Endothelial cell of hepatic sinusoid (primary cell): ENCODE results near the gene CYTH1.

Experiments used
- in situ Hi-C: cut with HindIII; loops from 2 replicates; pipeline ENCODE4 v1.10.0; 2017; ENCODE audit warnings: low sequenced_read_pairs

Gene CYTH1

DNA sequence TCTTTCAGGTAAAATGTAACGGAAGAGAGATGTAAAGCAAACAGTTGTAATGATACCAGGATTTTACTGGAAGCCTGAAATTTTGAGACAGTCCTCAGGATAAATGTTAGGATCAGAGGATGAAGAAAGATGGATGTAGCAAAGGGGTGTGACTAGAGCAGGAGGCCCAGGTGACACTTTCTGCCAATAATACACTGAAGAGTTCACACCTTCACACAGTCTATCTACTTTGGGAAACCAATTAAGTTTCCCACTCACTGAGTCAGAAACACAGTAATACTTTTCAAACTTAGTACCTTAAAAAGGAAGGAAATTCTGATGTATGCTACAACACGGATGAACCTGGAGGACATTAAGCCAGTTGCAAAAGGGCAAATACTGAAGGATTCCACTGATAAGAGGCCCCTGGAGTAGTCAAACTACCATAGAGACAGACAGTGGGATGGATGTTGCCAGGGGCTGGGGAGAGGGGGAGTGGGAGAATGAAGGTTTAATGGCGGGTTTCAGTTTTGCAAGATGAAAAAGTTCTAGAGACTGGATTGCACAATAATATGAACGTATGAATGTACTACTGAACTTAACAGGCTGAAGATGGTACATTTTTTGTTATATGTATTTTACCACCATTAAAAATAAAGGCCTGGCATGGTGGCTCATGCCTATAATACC is 62.3 kb downstream of the CYTH1 start:
- in situ Hi-C loops: no loop called here

DNA sequence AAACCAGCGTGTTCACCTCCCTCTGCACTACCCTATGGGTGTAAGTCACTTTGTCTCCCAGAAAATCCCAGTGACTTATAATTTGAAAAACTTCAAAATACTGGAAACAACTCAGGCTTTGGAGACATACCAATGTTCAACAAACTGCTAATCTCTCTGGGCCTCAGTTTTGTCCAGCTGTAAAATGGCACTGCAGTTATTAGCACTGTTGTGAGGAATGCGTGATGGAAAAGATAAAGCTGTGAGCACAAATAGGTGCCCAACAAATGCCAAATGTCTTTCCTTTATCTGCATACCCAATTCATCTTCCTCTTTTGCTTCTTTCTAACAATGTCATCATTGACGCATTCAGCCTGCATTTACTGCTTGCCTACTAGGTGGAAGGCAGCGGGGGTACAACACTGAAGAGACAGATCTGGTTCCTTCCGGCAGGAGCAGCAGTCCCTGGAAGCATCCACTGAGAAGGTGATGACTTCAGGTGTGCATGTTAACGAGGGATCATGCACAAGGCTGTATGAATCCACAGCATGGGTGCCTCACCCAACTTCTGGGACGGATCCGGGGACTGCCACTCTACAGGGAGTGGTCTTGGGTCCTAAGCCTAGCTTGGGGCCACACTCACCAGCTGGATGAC is 63.4 kb downstream of the CYTH1 start:
- in situ Hi-C loops: no loop called here

DNA sequence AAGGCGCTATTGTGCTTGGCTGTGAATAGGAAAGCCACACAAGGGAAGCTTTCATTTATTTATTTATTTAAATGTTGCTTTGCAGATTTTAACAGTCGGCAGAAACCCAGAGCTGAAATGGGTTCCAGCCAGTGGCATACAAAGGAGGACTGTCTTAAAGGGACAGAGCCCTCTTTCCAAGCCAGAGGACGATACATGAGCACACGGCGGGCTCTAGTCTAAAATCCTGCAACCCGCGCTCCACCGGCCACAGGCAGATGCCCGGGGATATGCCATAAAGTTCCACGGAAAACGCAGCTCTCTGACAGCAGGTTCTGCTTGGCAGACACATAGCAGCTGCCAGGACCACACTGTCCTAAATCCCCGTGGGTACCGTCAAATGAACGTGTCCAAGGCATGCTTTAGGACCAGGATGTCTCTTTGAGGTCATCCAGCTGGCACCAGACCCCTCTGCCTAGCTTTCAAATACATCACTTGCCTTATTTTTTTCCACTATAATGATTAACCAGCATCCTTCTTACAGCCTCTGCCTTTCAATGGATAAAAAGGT is 64.6 kb downstream of the CYTH1 start:
- in situ Hi-C loops: no loop called here

DNA sequence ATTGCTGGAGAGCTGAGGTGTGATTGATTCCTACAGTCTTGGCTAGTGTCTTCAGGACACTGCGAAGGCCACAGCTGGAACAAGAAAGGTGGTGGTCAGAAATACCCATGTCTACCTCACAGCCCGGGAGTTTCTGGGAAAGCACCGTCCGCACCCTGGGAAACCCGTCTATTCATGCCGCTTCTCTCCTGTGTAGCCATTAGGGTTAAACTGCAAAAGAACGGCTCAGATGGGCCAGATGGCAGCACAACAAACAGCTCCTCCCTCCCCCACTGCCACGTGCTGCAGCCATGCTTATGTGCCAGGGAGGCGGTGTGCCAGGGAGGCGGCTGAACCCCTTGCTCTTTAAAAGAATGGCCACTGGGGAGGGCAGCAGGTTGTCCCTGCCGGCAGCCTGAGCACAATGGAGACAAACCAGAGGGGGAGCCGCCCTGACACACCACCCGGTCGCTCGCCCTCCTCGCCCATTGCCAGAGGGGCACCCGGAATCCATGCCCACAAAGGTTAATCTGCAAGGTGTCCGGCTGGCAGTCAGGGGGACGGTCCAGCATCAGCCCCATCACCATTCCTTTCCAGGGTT is 65.2 kb downstream of the CYTH1 start:
- in situ Hi-C loops: no loop called here

DNA sequence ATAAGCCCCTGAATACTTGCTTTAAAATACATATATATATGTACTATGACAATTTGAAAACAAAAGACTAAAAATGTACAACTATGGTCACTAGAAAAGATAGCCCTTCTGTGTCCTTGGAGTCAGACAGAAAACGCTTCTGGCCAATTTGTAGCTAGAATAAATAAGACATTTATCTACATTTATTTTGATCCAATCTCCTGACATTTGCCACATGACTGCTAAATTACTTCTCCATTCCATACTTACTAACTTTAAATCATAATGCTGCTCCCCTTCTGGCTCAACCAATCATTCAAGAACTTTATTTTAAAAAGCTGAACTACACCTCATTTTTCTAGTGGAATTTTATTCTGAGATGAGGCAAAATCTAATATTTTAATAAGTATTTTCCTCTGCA is 65.8 kb downstream of the CYTH1 start:
- in situ Hi-C loops: no loop called here

DNA sequence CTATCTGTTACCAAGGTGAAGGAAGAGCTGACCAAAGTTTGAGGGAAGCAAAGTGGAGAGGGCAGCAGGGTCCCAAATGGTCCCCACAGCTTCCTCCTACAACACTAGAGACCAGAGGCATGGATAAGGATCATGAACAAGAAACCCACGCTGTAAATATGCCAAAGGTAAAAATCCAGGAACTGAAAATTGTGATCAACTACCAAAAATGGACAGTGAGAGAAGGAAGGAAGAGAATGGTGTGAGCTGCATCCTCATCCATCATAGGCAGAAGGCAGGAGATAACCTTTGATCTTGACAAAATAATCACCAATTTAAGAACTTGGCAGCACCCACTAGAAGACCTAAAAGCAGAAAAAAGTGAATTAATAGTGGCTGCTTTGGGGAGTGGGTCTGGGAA is 66.2 kb downstream of the CYTH1 start:
- in situ Hi-C loops: no loop called here

DNA sequence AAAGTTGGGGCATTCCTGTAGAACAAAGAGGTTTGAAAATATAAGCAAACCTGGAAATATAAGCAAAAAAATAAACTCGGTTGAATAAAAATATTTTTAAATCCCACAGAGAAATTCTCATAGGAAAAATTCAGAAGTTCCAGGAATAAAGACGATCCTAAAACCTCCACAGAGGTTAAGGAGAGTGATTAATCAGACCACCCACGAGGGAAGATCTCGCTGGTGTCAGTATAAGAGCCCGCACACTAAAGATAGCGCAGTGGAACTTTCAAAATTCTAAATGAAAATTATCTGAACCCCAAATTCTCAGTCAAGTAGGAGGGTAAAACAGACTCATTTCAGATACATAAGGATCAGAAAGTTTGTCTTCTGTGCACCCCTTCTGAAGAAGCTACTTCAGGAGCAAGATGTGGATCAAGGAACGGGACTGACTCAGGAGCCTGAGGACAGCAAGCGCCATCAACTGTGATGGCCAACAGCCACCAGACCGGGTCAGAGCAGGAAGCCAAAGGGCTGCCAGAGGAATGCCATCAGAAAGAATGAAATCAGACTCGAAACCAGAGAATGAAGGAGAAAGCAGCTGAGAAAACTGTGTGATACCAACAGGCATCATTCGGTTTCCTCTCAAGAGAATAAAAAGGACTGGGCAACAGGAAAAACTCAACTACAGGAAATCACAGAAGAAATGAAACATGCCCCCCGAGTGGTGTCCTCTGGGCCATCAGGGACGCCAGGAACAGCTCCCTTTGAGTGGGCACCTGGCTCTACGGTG is 66.9 kb downstream of the CYTH1 start:
- in situ Hi-C loops: no loop called here

DNA sequence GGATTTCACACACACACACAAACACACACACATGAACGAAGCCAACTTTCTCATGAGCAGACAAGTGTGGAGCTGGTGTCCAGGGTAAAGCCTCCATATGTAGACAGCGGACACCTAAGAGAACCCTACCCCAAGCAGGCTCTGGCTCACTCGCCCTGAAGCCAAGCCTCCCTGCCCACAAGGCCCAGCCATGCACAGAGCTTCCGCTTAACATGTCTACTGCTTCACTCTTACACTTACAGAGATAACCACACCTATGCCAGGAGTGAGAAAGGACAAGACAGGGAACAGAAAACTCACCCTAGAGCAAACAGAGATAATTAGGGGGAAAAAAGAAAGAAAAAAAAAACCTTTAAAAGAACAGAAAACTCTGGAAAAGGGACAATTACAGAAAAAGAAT is 67.5 kb downstream of the CYTH1 start:
- in situ Hi-C loops: no loop called here

DNA sequence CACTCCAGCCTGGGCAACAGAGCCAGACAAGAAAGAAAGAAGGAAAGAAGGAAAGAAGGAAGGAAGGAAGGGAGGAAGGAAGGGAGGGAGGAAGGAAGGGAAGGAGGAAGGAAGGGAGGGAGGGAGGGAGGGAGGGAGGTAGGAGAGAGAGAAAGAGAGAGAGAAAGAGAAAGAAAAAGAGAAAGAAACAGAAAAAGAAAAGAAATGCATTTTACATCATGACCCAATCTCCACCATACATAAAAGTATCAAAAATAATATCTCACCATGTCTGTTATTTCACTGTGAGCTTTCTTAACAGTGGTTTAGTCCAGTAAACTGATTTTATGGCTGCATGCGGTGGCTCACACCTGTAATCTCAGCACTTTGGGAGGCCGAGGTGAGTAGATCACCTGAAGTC is 70.0 kb downstream of the CYTH1 start:
- in situ Hi-C loops: no loop called here

DNA sequence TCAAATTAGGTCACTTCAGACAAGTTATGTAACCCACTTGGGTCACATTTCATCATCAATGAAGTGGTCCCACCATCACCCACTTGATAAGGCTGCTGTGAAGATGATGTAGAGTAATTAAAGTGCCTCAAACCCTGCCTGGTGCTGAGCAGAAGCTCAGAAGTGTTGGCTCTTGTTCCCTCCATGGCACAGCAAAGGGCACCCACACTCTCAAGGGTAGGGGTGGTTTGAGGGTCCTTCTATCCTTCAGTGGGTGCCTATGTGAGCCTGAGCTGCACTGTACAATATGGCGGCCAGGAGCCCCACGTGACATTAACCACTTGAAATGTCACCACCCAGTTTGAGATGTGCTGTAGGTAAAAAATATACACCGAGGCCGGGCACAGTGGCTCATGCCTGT is 71.5 kb downstream of the CYTH1 start:
- in situ Hi-C loops: no loop called here

DNA sequence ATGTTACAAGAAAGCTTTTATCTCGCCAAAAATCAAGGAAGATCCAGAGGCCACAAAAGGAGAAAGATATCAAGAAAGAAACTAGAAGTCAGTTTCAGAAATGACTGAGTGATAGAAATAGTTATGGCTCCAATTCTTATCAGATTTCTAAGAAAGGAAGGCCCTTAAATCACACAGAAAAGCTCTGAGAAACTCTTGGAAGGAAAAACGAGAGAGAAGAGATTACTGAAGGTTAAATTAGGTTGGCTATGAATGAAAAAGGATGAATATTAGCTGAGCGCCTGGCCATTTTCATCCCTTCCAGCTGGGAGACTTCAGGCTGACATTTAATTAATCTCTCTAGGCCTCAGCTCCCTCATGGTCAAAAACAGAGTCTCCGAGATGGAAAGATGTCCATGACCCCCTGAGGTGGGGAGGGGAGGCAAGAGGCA is 72.3 kb downstream of the CYTH1 start:
- in situ Hi-C loops: loop anchor here (5.0 to 10.0 kb wide), 3 partner anchors 95 to 227 kb away; no protein-coding TSS in a partner anchor

DNA sequence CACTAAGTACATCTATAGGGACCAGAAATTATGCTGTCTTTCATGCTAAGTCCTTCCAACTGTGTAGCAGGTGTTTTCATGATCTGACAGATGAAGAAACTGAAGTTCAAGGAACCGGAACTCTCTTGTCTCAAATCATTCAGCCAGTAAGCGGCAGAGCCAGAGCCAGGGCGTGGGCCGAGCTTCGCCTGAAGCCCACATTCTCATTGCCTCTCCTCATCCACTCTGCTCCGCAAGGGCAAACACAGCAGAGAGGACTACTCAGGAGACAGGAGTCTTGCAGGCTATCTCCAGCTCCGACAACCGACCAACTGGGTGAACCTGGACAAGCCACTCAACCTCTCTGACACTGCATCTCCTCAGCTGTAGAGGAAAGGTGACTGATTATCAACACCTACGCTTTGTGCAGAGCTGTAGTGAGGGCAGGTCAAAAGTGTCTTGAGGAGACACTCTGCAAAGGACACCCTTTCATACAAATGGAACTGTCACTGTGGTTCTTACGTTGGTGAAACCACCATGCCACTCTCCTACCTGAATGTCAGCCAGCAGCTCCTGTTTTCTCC is 72.9 kb downstream of the CYTH1 start:
- in situ Hi-C loops: loop anchor here (5.0 to 10.0 kb wide), 3 partner anchors 96 to 227 kb away; no protein-coding TSS in a partner anchor

DNA sequence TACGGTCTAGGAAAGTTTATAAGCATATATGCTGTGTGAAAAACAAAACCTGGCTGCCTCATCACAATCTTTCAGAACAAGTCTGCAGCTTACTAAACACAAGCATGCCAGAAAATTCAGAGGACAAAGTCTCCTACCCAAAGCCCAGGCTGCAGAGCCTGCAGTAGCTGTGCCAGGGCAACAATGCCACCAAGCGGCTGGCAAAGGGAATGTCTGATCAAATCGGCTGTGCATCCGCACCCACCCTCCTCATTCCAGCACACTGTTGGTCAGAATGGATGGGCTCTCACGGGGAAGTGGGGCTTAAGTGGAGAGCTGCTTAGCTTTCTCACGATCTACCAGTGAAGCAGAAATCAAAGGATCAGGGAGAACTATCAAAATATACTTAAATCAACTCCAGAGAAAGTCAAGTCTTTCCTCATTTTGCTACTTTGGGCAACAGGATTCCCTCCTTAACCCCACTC is 73.5 kb downstream of the CYTH1 start:
- in situ Hi-C loops: loop anchor here (5.0 to 10.0 kb wide), 3 partner anchors 96 to 226 kb away; no protein-coding TSS in a partner anchor

DNA sequence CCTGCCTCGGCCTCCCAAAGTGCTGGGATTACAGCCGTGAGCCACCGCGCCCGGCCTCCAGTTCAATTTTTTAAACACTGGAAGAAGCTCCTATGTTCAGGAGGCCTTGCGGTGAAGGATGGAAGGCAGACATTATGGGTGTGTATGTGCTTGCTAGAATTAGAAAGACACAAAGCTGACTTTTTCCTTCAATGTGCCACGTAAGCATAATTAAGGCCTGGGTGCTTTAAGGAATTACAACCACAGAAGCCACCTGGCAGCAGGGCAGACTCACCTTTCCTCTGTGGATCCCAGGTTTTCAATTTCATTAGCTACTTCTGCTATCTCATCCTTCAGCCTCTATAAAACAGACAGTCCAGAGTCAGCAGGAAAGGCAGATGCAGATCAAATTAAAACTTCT is 74.2 kb downstream of the CYTH1 start:
- in situ Hi-C loops: loop anchor here (5.0 to 10.0 kb wide), 3 partner anchors 97 to 226 kb away; no protein-coding TSS in a partner anchor

DNA sequence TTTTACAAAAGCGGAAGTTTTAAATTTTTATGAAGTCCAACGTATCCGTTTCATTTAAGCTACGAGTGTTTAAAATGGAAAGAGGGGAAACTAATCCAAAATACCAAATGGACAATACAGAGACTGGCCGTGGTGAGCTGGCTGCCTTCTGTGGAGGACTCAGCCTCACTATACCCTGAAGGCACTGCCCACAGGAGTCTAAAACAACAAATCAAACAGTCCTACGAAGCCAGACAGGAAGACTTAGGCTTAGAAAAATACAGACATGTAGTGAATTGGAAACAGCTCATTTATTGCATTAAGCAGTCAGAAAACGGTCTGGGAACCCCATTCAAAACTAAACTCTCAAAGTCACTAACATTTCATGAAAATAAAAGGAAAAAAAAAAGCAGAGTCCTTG is 75.1 kb downstream of the CYTH1 start:
- in situ Hi-C loops: loop anchor here (5.0 to 10.0 kb wide), 3 partner anchors 98 to 225 kb away; no protein-coding TSS in a partner anchor

DNA sequence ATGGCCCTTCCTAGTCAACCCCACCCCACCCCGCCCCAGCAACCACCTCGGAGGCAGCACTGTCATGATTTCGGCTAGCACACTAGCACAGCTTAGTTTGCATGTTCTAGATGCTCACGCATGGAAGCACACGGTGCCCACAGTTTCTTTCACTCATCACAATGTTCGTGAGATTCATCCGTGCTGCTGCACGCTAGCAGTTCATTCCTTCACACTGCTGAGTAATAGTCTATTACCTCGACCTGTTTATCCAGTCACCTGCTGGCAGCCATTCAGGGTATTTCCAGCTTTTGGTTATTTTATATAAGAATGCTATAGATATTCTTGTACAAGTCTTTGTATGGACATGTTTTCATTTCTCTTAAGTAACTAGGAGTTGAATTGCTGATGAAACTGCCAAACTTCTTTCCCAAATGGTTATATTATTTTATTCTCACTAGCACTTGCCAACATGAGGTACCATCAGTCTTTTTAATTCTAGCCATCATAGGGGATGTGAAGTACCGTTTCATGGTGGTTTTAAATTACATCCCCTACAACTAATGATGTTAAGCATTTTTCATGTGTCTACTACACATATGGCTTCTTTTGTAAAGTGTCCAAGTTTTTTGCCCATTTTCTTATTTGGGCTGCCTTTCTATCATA is 75.7 kb downstream of the CYTH1 start:
- in situ Hi-C loops: loop anchor here (5.0 to 10.0 kb wide), 3 partner anchors 98 to 224 kb away; no protein-coding TSS in a partner anchor

DNA sequence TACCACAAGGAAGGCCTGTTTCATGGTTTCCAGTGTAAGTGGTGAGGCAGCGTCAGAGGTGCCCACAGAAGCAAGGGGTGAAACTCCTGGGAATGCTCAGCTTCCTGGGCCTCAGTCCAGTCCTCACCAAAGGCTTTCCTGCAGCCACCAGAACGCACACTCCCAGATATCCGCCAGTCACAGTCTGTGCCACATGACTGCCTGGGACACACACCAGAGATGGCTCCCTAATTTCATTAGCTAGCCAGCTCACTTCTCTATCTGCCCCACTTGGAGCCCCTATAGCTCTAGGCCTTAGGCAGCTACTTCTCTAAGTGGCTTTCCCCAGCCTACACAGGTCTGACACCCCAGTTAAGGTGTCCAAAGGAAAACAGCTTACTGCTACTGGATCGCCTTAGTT is 77.0 kb downstream of the CYTH1 start:
- in situ Hi-C loops: loop anchor here (5.0 to 10.0 kb wide), 3 partner anchors 100 to 223 kb away; no protein-coding TSS in a partner anchor

DNA sequence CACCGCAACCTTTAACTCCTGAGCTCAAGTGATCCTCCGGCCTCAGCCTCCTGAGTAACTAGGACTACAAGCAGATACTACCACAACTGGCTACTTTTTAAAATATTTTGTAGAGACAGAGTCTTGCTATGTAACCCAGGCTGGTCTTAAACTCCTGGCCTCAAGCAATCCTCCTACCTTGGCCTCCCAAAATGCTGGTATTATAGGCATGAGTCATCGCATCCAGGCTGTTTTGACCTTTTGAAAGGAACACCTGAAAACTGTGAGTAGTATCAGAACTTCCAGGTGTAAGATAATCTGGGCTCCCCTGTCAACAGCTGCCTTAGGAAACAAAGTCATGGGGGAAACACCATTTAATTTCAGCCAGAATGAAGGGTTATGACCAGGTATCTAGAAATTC is 77.5 kb downstream of the CYTH1 start:
- in situ Hi-C loops: loop anchor here (10.0 kb wide), 1 partner anchor 100 kb away; no protein-coding TSS in a partner anchor

DNA sequence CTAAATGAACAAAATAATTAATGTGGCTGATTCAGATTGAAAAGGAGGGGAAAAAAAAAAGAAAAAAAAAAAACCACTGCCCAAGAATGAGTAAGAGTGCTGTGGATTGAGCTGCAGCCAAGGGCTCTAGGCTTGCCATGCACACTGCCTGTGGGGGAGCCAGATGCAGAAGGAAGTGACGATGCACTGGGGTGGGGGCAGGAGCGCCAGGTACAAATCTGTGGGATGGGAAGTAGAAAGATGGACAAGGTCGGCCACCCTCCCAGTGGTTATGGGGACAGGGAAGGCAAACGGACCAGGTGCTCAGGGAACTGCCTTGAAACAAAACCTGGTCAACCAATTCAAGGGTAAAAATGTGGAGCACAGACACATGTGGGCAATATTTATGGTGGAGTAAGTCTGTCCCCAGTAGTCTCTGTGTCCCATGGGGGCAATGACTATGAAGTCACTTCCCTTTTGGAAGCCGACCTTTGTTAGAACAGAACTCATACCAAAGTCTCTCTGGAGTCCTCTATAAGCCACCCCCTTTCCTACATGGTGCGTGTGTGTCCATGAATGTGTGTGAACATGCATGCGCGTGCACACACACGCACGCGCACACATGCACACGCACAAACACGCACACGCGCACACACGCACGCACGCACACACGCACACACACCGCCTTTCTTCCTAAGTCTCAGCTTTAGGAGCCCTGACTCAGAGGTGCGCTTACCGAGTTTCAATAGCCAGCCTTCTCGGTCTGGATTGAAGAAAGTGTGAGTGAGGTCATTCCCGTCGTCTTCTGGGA is 84.3 kb downstream of the CYTH1 start:
- in situ Hi-C loops: no loop called here
